ENCODE data around the gene PRKAG2.

DNA sequence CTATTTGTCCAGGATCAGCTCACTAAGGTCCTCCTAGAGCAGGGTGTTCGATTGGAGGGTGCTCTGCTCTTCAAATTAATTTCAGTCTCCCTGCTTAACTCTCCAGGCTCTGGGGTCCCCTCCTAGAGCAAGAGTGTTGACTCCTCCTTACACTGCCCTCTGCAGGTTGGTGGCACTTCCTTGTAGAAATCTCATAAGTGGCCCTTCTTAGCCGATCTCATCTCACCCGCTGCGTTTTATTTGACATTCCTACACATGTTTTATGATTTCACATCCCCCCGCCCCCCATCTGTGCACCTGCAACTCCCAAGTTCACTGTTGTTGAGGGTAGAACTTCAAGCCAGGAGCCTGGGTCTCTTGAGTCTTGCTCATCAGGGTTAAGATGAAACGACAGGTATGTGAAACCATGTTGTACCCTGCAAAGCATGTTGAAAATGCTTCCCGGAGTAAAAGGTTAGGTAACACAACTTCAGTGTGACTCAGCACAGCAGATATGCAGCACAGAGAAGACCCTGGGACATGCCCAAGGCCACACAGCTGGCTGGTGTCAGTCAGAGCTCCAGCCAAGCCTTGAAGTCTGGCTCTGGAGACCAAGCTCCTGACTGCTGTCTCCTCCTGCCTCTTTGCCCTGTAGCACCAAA lies 171.2 kb downstream of the PRKAG2 start:
- TF ChIP-seq, protein P1, sequence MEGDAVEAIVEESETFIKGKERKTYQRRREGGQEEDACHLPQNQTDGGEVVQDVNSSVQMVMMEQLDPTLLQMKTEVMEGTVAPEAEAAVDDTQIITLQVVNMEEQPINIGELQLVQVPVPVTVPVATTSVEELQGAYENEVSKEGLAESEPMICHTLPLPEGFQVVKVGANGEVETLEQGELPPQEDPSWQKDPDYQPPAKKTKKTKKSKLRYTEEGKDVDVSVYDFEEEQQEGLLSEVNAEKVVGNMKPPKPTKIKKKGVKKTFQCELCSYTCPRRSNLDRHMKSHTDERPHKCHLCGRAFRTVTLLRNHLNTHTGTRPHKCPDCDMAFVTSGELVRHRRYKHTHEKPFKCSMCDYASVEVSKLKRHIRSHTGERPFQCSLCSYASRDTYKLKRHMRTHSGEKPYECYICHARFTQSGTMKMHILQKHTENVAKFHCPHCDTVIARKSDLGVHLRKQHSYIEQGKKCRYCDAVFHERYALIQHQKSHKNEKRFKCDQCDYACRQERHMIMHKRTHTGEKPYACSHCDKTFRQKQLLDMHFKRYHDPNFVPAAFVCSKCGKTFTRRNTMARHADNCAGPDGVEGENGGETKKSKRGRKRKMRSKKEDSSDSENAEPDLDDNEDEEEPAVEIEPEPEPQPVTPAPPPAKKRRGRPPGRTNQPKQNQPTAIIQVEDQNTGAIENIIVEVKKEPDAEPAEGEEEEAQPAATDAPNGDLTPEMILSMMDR (IDR thresholded peaks at IDR 0.05) = peak; percentile 62
- no peak for TF ChIP-seq ZFX (IDR thresholded peaks at IDR 0.05; ENCODE audit: borderline replicate concordance)
